Progenitor cell of endocrine pancreas (in vitro differentiated cells): Measurements from ENCODE around the gene MRRF. TPM values are rescaled to one million over a fixed set of nuclear protein-coding genes. Genes with fewer than 3 reads are reported as not detected.

Experiments
- DNase-seq: peaks from one replicate; pipeline ENCODE4 v3.0.0; 2021; ENCODE audit warnings: low spot score; ENCODE audit not compliant: unreplicated experiment
- H3K27ac Mint-ChIP-seq: 2 replicates; pipeline ENCODE4 v1.8.0; 2021; ENCODE audit warnings: mild to moderate bottlenecking, moderate library complexity, mixed read lengths
- H3K27me3 Mint-ChIP-seq: 2 replicates; pipeline ENCODE4 v1.8.0; 2021; ENCODE audit warnings: mixed read lengths
- H3K36me3 Mint-ChIP-seq: 2 replicates; pipeline ENCODE4 v1.8.0; 2022; ENCODE audit warnings: mixed read lengths; ENCODE audit not compliant: insufficient read depth
- H3K4me1 Mint-ChIP-seq: 2 replicates; pipeline ENCODE4 v1.8.0; 2021; ENCODE audit warnings: low read depth, mixed read lengths
- H3K4me3 Mint-ChIP-seq: 2 replicates; pipeline ENCODE4 v1.8.0; 2021; ENCODE audit warnings: low read depth, mild to moderate bottlenecking, moderate library complexity, mixed read lengths
- H3K9me3 Mint-ChIP-seq: 2 replicates; pipeline ENCODE4 v1.8.0; 2021; ENCODE audit warnings: low read depth, mixed read lengths
- total RNA-seq: library from RNA; stranded (reverse); gene quantifications from 2 replicates; pipeline ENCODE4 v1.2.1, GENCODE V29; 2021
- TF ChIP-seq, protein P1 (sequence below): fragments of 200-600 bp; sonication (generic); IDR thresholded peaks from one replicate; pipeline ENCODE4 v1.5.0; 2021; ENCODE audit warnings: antibody characterized with exemption, mild to moderate bottlenecking; ENCODE audit not compliant: unreplicated experiment

The MRRF gene
- total RNA-seq, 1 donor from 2014 or later, result 34.3 TPM

DNA sequence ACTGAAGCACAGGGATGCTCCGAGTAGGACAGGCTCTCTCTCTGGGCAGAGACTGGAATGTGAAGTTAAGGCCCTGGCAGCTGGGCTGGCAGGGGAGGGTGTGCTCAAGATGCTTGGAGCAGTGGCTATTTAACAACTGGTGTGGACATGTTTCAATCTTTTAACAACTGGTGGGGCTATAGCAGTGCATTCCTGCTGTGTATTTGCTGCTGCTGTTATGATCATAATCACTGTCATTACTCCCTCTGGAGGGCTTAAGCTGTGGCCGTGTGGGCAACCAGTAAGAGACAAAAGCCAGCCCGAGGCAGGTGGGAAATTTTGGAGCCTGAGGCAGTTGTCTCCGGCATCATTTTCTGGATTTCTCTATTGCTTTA is 72.9 kb downstream of the MRRF start:
- H3K4me1 Mint-ChIP-seq, result no peaks in the 10 kb centered on the region
- no peaks in the 10 kb centered on the region for H3K36me3 Mint-ChIP-seq
- no peak for DNase-seq
- H3K4me3 Mint-ChIP-seq, result no peak overlapping the region
- H3K27me3 Mint-ChIP-seq, result peaks cover 49% of the 10 kb centered on the region
- H3K9me3 Mint-ChIP-seq, result no peaks in the 10 kb centered on the region
- no peak overlapping the region for H3K27ac Mint-ChIP-seq
- TF ChIP-seq, protein P1, sequence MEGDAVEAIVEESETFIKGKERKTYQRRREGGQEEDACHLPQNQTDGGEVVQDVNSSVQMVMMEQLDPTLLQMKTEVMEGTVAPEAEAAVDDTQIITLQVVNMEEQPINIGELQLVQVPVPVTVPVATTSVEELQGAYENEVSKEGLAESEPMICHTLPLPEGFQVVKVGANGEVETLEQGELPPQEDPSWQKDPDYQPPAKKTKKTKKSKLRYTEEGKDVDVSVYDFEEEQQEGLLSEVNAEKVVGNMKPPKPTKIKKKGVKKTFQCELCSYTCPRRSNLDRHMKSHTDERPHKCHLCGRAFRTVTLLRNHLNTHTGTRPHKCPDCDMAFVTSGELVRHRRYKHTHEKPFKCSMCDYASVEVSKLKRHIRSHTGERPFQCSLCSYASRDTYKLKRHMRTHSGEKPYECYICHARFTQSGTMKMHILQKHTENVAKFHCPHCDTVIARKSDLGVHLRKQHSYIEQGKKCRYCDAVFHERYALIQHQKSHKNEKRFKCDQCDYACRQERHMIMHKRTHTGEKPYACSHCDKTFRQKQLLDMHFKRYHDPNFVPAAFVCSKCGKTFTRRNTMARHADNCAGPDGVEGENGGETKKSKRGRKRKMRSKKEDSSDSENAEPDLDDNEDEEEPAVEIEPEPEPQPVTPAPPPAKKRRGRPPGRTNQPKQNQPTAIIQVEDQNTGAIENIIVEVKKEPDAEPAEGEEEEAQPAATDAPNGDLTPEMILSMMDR, result no peak

DNA sequence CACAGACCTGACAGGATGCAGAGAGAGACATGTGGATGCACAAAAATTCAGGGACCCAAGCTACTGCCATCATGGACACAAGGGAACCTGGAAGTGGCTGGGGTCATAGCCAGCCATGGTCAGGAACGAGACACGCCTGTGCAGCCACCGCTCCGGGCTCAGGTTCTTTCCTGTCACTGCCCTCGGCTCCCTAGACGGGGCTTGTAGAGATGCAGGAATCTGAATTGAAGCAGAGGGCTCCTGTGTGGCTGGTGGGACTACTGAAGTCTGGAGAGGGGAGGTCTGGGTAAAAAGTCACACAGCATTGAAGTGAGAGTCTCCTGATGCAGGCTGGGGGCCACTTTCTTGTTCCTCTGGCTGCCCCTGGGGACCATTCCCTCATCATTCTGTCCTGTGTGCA is 73.9 kb downstream of the MRRF start:
- DNase-seq, result no peak
- no peak overlapping the region for H3K4me3 Mint-ChIP-seq
- H3K9me3 Mint-ChIP-seq, result no peaks in the 10 kb centered on the region
- TF ChIP-seq, protein P1, result no peak
- H3K27ac Mint-ChIP-seq, result no peak overlapping the region
- no peaks in the 10 kb centered on the region for H3K4me1 Mint-ChIP-seq
- no peaks in the 10 kb centered on the region for H3K36me3 Mint-ChIP-seq
- peaks cover 49% of the 10 kb centered on the region for H3K27me3 Mint-ChIP-seq

DNA sequence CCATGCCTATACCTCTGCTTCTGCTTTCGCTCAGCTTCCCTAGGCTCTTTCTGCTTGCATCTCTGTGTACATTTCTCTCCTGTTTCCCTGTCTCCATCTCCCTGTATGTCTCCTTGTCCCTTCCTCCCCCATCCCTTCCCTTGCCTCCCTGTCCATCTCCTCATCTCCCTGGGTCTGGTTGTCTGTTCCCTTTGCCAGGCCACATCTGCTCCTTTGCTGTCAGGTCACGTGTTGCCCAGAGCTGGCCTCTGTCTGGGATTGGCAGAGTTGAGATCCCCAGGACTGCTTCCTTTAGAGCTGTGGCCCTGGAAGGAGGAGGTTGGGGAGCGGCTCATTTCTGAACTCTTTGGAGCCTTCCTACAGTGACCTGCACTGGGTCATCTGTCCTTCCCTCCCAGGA is 74.3 kb downstream of the MRRF start:
- no peaks in the 10 kb centered on the region for H3K9me3 Mint-ChIP-seq
- H3K4me3 Mint-ChIP-seq, result no peak overlapping the region
- no peaks in the 10 kb centered on the region for H3K36me3 Mint-ChIP-seq
- peaks cover 52% of the 10 kb centered on the region for H3K27me3 Mint-ChIP-seq
- no peak for DNase-seq
- no peaks in the 10 kb centered on the region for H3K4me1 Mint-ChIP-seq
- no peak overlapping the region for H3K27ac Mint-ChIP-seq
- TF ChIP-seq, protein P1, result no peak

DNA sequence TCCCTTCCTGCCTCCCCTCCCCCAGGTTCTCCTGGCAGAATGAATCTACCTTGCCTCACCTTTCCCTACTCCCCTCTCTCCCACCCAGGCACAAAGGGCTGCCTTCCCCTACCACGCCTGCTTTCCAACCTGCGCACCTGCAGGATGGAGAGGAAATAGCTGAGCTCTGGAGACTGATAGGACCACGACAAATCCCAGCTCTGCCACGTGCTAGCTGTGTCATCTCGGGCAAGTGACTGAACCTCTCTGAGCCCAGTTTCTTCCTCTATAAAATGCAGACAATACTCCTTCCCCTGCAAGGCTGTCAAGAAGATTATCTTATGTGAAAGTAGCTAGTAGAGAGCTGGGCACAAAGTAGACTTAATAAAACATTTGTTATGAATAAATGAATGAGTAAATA is 74.9 kb downstream of the MRRF start:
- Mint-ChIP-seq H3K4me1 (no peaks in the 10 kb centered on the region), H3K9me3 (no peaks in the 10 kb centered on the region), H3K4me3 (no peak overlapping the region), H3K27ac (no peak overlapping the region), H3K36me3 (no peaks in the 10 kb centered on the region), H3K27me3 (peaks cover 52% of the 10 kb centered on the region)
- TF ChIP-seq, protein P1, result no peak
- DNase-seq, result no peak

DNA sequence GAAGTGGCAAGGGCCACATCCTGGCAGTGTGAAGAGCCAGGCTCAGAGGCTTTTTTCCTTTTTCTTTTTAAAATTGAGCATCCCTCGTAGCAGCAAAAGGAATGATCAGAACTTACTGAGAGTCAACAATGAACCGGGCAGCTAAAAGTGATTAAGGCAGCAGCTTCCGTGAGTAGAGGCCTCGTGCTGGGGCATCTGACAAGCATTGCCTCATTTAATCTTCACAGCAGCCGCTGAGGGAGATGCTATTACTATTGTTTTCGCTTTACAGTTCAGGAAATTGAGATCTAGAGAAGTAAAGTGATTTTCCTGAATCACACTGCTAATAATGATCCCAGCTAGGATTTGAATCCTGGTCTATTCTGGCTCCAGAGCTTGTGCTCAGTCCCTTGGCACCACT is 75.5 kb downstream of the MRRF start:
- no peak overlapping the region for H3K4me3 Mint-ChIP-seq
- no peaks in the 10 kb centered on the region for H3K4me1 Mint-ChIP-seq
- DNase-seq, result no peak
- H3K9me3 Mint-ChIP-seq, result no peaks in the 10 kb centered on the region
- no peaks in the 10 kb centered on the region for H3K36me3 Mint-ChIP-seq
- TF ChIP-seq, protein P1, result no peak
- peaks cover 52% of the 10 kb centered on the region for H3K27me3 Mint-ChIP-seq
- H3K27ac Mint-ChIP-seq, result no peak overlapping the region
